HG03571 (cell line): Measurements from ENCODE around the gene ADCY3.

Experiments used
- ATAC-seq: cut with Tn5 transposase; IDR thresholded peaks from one replicate; pipeline ENCODE4 v1.9.1; 2021; ENCODE audit not compliant: unreplicated experiment

The ADCY3 gene

DNA sequence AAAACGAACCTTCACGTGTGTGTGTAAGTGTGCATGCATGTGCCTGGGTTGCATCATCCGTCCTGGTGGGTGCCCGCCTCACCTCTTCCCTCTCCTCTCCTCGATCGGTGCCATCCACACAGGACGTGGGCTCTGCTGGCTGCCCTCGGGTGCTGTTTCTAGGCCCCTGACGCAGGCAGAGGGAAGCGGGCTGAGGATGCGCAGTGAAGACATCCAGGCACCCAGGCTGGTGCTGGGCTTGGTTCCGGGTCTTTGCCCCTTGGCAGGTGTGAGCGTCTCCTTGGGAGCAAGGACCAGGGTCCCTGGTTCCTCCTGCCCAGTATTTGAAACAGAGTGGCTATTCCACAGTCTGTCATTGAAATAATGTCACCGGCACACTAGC, 6.2 kb upstream of the ADCY3 start:
- ATAC-seq: no peak

DNA sequence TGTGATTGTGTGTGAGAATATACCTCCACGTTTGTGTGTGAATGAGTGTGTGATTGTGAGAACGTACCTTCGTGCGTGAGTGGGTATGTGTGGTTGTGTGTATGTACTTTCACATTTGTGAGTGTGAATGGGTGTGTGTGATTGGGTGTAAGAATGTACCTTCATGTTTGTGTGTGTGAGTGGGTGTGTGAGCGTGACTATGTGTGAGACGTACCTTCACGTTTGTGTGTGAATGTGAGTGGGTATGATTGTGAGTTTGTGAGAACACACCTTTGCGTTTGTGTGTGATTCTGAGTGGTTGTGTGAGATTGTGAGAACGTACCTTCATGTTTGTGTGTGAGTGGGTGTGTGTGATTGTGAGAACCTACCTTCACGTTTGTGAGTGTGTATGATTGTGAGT, 5.8 kb upstream of the ADCY3 start:
- no peak for ATAC-seq

DNA sequence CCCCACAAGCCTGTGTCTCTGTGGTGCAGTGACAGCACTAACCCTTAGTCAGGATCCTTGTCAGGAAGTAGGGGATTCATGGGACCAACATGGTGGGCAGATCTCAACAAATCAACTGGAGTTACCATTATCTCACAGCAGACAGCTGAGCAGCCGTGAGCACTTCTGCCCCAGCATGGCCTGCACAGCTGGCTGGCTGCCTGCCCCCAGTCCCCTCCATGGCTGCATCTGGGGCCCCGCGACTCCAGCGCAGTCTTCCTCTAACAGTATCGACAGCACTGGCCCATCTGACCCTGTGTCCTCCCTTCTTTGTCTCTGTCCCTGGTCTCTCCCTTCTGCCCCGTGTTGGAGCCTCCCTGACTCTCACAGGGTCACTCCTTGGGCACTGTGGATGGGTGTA, 4.7 kb upstream of the ADCY3 start:
- no peak for ATAC-seq

DNA sequence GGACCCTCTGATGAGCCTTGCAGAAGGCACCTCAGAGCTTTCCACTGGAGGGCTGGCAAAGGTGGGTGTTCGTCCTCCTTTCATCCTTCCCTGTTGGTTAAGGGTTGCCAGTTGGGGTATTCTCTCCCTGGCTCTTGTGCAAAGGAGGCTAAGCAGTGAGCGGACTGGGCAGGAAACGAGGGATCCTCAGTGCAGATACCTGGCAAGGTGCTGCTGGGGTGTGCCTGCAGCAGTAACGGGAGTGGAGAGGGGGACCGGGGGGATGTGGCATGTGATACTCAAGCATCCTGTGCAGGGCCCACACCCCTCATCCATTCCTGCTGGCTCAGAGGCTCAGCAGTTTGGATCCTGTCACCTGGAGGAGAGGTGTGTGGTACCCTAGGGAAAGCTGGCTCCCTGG, 4.2 kb upstream of the ADCY3 start:
- no peak for ATAC-seq

DNA sequence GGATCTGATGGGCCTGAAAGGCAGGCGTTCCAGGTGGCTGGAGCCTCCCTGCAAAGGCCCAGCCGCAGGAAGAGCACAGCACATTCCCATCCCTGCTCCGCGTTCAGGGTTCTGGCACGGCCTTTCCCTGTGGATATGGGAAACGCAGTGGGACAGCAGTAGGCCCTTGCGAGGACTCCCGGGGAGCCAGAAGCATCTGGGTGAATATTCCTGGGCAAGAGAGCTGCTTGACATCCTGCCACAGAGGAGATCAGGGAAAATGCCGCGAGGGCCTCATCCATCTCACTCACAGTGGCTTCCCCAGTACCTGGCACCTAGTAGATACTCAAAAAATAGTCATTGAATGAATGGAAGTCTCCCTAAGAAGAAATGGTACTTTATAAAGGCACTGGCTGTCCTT, 3.1 kb upstream of the ADCY3 start:
- no peak for ATAC-seq

DNA sequence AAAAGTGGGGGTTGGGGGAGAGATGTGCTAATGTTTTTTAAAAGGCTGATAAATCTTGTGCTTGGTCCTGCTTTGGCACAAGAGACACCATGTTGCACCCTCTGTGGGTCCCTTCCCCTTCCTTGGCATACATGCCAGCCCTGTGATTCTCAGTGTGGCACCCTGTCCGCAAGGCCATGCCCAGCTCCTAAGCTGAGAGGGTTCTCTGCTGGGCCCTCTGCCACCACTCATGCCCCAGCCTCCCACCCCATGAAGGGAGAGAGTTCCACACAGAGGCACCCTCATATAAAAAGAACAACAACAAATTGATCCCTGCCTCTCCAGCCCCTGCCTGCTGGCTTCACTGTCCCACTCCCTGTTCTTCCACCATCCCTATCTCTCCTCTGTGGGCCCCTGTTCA, 2.5 kb upstream of the ADCY3 start:
- ATAC-seq: no peak

DNA sequence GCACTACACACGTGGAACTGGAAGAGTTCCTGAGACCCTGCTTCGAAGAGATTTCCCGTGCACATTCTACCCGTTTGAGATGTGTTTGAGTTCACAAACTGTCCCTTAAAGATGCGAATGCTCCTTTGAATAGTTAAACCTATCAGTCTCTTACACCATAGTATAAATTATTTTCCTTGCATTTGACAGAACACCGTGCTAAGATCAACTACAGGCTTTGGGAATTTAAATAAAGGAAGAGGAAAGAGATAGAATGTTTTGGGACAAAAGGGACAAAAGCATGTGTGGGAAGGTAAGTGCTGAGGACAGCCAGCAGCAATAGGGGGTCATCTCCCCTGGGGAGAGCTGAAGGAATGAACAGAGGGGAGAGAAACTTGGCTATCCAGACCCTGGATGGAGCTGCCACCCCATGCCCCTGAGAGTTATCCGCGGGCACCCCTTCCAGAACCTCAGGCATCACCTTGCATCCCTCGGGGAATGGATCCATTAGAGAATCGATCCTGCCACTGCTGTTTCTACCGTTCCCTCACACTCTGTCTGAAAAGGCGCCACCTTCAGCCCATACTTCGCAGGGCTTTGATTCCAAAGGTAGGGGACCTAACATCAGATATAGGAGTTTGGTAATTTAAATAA, 888 bp upstream of the ADCY3 start:
- ATAC-seq: no peak

DNA sequence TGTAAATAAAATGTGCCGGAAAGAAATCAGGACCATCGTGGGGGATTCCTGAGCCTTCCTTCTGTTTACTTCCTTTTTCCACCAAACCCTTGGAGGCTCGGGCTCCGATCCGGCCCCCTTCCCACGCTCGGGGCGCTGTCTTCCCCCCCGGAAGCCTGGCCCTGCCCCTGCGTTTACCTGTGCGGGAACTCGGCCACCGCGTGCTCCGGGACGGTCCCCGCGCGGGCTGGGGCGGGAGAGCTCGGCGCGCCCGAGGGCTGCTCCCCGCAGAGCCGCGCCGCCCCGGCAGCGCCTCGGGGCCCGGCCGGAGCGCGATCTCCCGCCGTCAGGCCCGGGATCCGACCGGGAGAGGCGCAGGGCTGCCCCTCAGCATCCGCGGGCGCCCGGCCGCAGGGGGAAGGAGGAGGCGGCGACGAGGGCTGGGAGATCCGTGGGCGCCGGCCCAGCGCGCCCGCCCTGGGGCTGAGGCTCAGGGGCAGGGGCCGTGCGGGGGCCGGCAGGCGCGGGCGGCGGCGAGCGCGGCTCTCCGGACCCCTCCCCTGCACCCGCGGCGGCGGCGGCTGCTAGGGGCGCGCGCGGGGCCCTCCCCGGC, 435 bp downstream of the ADCY3 start:
- peak; percentile 23 for ATAC-seq

DNA sequence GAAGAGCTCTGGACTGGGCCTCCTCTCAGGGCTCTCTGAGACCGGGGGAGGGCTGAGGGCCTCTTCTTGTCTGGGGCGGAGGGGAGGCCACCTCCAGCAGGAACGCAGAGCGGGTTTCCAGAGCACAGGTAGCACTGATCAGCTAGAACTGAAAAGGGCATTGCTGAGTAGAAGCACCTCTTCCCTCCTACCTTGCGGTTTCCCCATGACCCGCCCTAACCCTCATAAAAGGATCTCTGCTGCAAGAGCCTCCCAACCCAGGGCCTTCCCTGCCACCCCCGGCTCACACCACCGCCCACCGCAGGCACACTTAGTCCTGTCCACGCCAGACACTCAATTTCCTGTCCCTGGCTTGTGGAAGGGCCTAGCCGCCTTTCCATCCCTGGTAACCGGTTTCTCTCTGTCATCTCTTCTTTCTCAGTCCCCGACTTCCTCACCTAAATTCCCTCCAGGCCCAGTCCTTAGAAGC, 966 bp downstream of the ADCY3 start:
- no peak for ATAC-seq

DNA sequence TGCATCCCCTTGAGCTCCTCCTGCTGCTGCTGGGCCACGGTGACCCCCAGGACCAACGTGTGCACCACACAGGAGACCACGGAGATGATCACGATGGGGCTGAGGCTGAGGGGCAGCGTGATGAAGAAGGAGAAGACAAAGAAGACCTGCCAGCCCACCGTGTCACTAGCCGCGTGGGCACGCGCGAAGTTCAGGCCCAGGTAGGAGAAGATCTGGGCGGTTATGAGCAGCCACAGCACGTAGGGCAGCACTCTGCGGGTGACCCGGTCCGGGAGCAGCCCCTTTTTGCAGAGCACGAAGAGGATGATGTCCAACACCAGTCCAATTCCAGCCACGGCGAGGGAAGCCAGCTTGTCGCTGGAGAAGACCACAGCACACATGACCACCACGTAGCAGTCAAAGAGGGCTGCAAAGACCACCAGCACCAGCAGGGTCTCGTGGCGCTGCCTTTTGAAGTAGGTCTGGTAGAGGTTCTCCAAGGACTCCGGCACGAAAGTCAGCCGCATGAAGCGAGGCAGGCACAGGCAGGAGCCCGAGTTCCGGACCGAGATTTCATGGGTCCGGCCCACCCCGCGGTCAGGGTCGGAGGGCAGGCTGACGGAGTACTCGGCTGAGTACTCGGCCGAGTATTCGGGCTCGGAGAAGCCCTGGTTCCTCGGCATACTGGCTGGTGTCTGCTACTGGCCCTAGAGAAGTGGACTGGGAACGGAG, 1.6 kb downstream of the ADCY3 start:
- ATAC-seq: no peak

DNA sequence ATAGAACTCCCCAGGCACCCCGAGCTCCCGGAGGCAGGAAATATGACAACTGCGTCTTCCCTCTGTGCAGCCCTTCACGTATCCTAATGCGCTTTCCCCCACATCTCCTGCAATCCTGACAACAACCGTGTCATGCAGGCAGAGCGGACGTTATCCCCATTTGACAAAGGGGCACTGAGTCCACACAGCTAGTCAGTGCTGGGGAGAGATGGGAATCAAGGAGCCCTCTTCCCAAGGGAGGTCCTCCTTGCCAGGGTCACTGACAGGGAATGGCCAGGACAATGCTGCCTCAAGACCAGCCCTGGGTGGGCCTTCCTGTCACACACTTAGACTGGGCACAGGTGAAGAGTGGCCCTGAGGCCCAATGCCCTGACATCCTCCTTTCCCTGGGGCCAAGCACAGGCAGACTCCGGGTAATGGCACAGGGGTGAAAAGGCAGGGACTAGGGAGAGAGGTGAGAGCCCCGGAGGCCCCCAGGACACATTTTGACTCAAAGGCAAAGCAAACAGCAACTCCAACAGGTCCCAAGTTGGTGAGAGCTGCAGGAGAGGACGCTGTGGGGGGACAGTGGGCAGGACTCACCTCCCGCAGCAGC, 2.2 kb downstream of the ADCY3 start:
- ATAC-seq: no peak

DNA sequence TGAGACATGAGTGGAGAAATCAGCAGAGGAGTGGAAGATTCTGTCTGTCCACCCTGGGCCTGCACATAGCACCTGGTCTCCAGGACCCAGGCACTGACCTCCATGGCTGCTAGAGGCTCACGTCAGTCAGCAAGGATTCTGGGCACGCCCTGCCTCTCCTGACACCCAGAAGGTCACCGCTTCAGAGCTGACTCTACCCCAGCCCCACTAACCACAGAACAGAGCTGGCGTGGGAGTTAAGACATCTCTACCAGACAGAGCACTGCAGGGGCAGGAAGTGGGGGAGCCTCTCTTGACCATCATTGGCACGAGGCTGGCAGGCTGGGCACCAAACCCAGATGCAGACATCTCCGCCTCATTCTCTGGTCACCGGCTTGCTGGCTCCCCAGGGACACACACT, 3.0 kb downstream of the ADCY3 start:
- no peak for ATAC-seq

DNA sequence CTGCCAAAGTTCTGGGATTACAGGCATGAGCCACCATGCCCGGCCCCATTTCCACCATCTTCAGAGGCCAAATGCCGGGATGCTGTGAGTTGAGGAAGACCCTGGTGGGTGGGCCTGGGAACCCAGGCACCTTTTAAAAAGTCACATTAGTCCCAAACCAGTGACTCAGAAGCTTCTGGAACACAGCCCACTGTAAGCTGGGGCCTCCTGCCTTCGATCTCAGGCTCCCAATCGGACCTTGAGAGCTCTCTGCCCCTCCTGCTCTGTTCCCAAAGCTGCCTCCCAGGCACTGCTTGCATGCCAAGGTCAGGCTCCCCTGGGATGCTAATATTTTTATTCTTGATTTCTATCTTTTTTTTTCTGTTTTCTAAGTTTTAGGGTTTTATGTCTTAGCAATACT, 4.2 kb downstream of the ADCY3 start:
- no peak for ATAC-seq

DNA sequence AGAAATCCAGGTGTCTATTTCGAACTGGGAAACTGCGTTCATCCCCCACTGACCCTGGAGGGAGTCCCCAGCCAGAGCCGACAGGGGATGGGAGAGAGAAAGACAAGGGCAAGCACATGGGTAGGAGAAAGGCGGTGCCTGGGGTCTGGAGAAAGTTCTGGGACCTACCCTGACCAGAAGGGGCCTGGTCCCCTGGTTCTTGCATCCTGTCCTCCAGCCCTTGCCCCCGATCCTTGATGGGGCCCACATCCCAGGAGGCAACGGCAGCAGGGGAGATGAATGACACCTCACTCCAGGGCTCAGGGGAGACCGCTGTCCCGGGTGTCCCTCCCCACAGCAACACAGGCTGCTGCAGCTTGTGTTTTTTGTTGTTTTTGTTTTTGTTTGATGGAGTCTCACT, 4.9 kb downstream of the ADCY3 start:
- no peak for ATAC-seq

DNA sequence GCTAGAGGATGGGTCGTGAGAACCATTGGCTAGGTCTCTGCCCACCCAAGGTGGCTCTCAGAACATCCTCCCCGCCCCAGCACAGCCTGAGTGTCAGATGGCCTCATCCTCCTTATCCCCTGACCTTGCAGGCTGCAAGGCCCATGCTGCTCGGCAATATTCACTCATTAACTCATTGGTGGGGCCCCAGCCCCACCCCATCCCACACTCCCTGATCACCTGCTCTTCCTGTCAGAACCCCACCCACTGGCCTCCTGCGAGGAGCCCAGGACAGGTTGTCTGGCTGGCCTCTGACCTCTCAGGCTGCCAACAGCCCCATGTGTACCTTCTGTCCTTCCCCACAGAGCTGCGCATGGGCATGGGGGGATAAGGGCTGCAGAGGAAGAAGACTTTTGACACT, 5.3 kb downstream of the ADCY3 start:
- ATAC-seq: no peak

DNA sequence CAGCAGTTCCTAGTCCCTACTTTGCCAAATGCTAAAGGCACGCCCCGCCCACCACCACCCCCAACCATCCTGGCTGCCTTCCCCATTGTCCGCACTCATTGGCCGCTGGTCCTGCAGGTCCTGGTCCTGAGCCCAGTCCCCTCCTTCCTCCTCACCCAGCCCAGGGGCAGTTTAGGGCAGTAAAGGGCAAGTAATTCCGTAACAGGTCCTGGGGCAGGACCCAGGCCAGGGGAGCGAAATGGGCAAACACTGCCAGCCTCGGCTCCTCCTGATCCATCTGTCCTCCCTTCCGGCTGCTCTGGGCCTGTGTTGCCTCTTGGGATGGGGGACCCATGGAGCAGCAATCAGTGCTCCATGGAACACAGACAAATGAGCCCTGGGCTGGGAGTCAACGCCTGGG, 6.1 kb downstream of the ADCY3 start:
- ATAC-seq: no peak

DNA sequence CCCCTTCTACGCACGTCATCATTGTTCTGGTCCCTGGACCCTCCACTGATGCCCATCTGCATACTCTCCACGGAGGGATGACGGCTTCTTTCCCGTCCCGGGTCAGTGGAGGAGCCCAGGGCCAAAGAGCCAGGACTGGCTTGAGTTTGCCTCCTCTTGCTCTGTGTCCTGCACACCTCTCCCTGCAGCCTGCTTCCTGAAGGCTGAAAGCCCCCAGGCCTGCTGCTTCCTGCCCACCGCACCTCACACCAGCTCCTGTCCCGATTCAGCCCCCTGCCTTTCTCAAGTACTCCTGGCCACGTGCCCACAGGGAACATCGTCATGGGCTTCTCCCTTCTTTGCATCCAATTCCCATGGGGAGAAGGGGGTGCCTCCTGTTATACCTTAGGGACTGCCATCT, 7.1 kb downstream of the ADCY3 start:
- no peak for ATAC-seq

DNA sequence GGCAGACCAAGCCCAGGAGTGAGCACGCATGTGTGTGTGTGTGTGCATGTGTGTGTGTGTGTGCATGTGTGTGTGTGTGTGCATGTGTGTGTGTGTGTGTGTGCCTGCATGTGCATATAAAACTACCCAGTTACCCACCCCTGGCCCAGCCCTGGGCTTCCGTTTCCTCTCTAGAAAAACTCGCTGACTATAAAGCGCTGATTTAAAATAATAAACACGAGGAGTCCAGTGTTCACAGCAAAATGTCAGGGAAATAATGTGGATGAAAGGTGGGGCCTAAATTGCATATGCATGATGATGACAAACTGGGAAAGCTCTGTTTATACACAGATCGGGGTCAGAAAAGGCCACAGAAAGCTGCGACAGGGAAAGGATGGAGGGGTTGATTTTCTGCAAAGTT, 7.5 kb downstream of the ADCY3 start:
- ATAC-seq: no peak

DNA sequence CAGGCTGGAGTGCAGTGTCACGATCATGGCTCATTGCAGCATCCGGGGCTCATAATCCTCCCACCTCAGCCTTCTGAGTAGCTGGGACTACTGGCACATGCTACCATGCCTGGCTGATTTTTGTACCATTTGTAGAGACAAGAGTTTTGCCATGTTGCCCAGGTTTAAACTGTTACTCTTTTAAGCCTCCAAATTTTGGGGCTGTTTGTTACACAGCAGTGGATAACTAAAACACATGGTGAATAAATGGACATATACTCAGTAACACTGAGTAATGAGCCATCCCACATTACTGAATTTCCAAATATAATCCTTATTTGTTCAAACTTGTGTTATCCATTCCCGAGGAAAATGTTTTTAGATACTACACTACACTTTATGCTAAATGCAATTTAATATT, 9.8 kb downstream of the ADCY3 start:
- ATAC-seq: no peak

DNA sequence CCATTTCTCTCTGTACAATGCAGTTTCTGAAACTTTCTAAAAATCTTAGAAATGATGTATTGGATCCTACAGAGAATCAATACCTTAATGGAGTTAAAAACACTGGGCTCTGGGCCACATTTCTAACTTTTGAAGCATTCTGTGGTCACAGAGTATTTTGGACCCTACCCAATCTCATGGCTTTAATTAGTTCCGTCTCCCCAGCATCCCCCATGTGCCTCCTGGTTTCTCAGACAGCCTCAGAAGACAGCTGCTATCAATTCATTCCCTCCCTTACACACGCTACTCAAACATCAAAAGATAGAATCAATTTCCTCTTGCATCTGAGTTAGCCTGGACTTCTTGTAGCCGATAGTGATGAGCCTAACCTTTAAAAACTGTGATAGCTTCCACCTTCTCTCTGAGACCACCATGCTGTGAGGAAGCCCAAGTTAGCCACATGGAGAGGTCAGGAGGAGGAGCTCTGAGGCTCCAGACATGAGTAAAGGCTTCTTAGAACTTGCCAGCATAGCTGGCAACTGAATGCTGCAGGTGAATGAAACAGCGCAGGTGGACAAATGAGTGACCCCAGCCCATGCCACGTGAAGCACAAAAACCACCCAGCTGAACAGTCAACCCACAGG, 10.4 kb downstream of the ADCY3 start:
- no peak for ATAC-seq

DNA sequence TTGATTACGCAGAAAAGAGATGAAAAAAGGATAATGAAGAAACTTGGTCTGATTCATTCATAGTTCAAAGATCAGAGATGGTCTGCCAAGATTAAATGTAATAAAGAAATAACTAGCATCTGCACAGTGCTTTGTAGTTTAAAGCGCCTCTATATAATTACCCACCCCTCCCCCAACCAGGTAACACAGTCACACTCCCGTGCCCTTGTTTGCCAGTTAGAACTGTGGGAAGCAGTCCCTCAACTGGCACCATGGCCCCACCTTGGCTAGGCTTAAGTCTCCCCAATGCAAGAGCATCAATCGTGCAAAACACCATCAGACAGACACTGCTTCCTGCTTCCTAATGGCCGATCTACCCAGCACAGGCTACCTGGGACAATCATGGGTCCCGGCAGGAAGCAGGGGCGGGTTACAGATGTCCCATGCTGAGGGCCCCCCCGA, 11.6 kb downstream of the ADCY3 start:
- no peak for ATAC-seq

DNA sequence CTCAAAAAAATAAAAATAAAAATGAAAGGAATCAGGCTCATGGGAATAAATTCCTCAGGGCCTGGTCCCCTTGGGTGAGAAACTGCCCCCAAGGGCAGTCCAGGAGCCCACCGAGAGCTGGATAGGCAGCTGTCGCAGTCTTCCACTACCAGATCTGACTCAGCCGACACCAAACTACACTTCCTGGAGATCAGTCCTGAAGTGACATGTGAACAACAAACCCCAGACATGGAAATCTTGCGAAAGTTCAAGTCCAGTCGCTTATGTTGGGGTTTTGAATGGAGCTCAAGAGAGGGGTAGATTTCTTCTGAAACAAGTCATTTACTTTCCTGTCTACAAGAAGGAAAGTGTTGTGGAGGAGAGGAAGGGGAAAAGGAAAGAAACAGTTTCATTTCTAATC, 12.9 kb downstream of the ADCY3 start:
- no peak for ATAC-seq
